MCF 10A (cell line): ENCODE measurements around the gene PRKAR1B. TPM values are rescaled to one million over a fixed set of nuclear protein-coding genes. Genes with fewer than 3 reads are reported as not detected.

Experiments
- BruUV-seq: library from RNA; stranded (reverse); fragments of 400-500 nt; replicated peaks from 2 replicates; lab custom pipeline; 2021; lab: Mats Ljungman, UMichigan
- CTCF ChIA-PET: fragments of 300-600 bp; sonication (Branson Sonifier 250); formaldehyde crosslinking; extraction: SDS; loops from one replicate; lab custom pipeline; 2021; ENCODE audit warnings: antibody characterized with exemption, inconsistent platforms; lab: Yijun Ruan, JAX
- POLR2A ChIA-PET: fragments of 300-600, 350-650 bp; sonication (Branson Sonifier 250); formaldehyde crosslinking; extraction: SDS; loops from one replicate; lab custom pipeline; 2020; ENCODE audit warnings: antibody characterized with exemption, inconsistent platforms; lab: Yijun Ruan, JAX
- DNase-seq: peaks from one replicate; pipeline ENCODE4 v3.0.0-alpha.2; 2018; ENCODE audit not compliant: unreplicated experiment
- H3K27ac Mint-ChIP-seq: one replicate; pipeline ENCODE4 v1.8.0; 2022; ENCODE audit warnings: mild to moderate bottlenecking, low read depth, mixed read lengths; ENCODE audit not compliant: unreplicated experiment
- H3K27me3 Mint-ChIP-seq: one replicate; pipeline ENCODE4 v1.8.0; 2022; ENCODE audit warnings: mixed read lengths; ENCODE audit not compliant: insufficient read depth, unreplicated experiment
- H3K36me3 Mint-ChIP-seq: one replicate; pipeline ENCODE4 v1.8.0; 2022; ENCODE audit warnings: mild to moderate bottlenecking, moderate library complexity, mixed read lengths; ENCODE audit not compliant: insufficient read depth, unreplicated experiment
- H3K4me1 Mint-ChIP-seq: one replicate; pipeline ENCODE4 v1.8.0; 2022; ENCODE audit warnings: mixed read lengths; ENCODE audit not compliant: insufficient read depth, unreplicated experiment
- H3K4me3 Mint-ChIP-seq: one replicate; pipeline ENCODE4 v1.8.0; 2022; ENCODE audit warnings: mild to moderate bottlenecking, moderate library complexity, mixed read lengths; ENCODE audit not compliant: unreplicated experiment
- H3K9me3 Mint-ChIP-seq: one replicate; pipeline ENCODE4 v1.8.0; 2022; ENCODE audit warnings: mixed read lengths; ENCODE audit not compliant: unreplicated experiment
- intact Hi-C: fragments of 100-400 bp; cut with micrococcal nuclease; formaldehyde crosslinking; loops from 2 replicates; pipeline ENCODE4 v1.14.1; 2022
- total RNA-seq: library from RNA; stranded (reverse); gene quantifications from 2 replicates; pipeline ENCODE4 v1.2.3, GENCODE V29; 2022
- TF ChIP-seq, protein P1 (sequence below): fragments of 200-600 bp; IDR thresholded peaks from one replicate; pipeline ENCODE4 v1.8.0; 2022; ENCODE audit warnings: antibody characterized with exemption, mild to moderate bottlenecking; ENCODE audit not compliant: unreplicated experiment

PRKAR1B gene
- total RNA-seq, 1 experiment from 2014 or later = 31.5 TPM

DNA sequence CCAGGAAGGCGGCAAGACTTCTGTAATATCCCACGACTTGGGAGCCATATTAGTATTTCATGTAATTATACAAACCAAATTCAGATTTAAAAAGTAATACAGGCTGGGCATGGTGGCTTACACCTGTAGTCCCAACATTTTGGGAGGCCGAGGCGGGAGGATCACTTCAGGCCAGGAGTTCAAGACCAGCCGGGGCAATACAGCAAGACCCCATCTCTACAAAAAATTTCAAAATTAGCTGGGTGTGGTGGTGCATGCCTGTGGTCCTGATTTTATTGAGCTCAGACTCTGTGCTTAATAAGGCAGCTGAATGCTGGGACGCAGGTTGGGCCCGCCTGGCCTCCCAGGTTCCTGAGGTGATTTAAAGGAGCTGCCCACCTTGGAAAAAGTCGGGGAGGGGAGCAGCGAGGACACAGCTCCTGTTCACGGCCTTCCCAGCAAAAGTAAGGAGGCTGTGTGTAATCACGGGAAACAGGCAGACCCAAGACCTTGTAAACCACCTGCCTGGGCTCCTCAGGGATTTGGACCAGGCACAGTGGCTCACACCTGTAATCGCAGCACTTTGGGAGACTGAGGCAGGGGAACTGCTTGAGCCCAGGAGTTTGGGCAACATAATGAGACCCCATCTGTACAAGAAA lies 93.6 kb downstream of the PRKAR1B start:
- no peaks in the 10 kb centered on the region for H3K4me1 Mint-ChIP-seq
- BruUV-seq = no TSS peak
- intact Hi-C loops = no loop called here
- no peaks in the 10 kb centered on the region for H3K27me3 Mint-ChIP-seq
- H3K36me3 Mint-ChIP-seq = peaks cover 5% of the 10 kb centered on the region
- TF ChIP-seq, protein P1, sequence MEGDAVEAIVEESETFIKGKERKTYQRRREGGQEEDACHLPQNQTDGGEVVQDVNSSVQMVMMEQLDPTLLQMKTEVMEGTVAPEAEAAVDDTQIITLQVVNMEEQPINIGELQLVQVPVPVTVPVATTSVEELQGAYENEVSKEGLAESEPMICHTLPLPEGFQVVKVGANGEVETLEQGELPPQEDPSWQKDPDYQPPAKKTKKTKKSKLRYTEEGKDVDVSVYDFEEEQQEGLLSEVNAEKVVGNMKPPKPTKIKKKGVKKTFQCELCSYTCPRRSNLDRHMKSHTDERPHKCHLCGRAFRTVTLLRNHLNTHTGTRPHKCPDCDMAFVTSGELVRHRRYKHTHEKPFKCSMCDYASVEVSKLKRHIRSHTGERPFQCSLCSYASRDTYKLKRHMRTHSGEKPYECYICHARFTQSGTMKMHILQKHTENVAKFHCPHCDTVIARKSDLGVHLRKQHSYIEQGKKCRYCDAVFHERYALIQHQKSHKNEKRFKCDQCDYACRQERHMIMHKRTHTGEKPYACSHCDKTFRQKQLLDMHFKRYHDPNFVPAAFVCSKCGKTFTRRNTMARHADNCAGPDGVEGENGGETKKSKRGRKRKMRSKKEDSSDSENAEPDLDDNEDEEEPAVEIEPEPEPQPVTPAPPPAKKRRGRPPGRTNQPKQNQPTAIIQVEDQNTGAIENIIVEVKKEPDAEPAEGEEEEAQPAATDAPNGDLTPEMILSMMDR = no peak
- ChIA-PET POLR2A (no interaction called here), CTCF (interaction anchor here (0.8 kb wide), 1 partner anchor 311 kb away, joined by 6 read pairs; no protein-coding TSS in a partner anchor)
- no peak overlapping the region for H3K4me3 Mint-ChIP-seq
- H3K9me3 Mint-ChIP-seq = no peaks in the 10 kb centered on the region
- DNase-seq = no peak
- H3K27ac Mint-ChIP-seq = no peak overlapping the region

DNA sequence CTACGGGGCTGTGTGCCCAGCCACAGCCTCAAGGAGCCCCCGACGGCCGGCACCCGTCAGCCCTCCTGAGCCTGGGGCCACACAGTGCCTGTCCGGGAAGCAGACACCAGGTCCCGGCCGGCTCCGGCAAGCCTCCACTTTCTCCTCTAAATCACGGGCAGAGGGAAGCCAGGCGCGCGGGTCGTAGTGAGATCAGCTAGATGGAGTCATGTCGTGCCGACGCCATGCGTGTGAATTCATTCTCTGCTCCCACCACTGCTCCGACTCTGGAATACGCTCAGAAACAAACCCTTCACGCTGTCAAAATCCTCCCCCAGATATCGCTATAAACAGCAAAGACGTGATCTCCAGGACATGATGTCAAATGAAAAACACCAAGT lies 94.3 kb downstream of the PRKAR1B start:
- H3K27ac Mint-ChIP-seq = no peak overlapping the region
- BruUV-seq = no TSS peak
- H3K9me3 Mint-ChIP-seq = no peaks in the 10 kb centered on the region
- intact Hi-C loops = no loop called here
- H3K27me3 Mint-ChIP-seq = no peaks in the 10 kb centered on the region
- peaks cover 5% of the 10 kb centered on the region for H3K36me3 Mint-ChIP-seq
- DNase-seq = no peak
- H3K4me3 Mint-ChIP-seq = no peak overlapping the region
- POLR2A ChIA-PET = no interaction called here
- TF ChIP-seq, protein P1 = no peak
- H3K4me1 Mint-ChIP-seq = no peaks in the 10 kb centered on the region
- CTCF ChIA-PET = no interaction called here

DNA sequence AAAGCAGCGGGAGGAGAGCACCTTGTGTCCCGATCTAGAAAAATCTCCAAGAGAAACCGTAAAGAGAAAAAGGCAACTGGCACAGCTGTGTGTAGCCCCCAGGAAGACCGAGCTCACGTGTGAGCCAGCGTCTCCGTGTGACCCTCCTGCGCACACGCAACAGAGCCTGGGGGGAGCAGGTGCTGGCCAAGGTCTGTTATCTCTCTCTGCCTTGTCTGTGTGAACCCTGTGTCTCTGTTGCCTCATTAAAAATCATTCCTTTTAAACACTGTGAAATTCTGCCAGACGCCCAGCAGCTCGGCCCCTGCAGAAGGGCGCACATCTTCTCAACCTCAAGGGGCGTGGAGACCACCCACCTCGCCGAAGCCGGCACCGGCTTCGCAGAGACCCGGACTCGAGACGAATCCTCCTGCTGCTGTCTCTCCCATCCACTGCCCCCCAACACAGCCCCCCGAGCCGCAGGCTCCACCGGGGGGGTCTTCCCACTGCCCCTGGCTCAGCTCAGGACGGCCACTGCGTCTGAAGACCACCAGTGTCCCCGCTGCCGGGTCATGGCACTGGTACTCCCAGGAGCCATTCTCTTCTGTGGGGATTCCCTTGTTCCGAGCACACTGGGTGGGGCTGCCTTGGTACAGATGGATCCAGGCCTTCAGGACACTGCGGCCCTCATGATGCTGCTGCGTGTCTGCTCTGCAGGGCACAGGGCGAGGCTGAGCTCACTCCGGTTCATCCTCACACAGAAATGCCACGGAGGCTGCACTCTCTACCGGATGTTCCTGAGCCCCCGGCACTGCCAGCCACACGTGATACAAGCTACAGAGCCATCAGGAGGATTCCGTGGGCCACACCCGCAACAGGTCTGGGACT lies 94.9 kb downstream of the PRKAR1B start:
- Mint-ChIP-seq H3K9me3 (no peaks in the 10 kb centered on the region), H3K36me3 (peaks cover 5% of the 10 kb centered on the region), H3K4me3 (no peak overlapping the region), H3K4me1 (no peaks in the 10 kb centered on the region), H3K27me3 (no peaks in the 10 kb centered on the region), H3K27ac (no peak overlapping the region)
- TF ChIP-seq, protein P1 = no peak
- DNase-seq = no peak
- intact Hi-C loops = no loop called here
- ChIA-PET POLR2A (no interaction called here), CTCF (no interaction called here)
- no TSS peak for BruUV-seq

DNA sequence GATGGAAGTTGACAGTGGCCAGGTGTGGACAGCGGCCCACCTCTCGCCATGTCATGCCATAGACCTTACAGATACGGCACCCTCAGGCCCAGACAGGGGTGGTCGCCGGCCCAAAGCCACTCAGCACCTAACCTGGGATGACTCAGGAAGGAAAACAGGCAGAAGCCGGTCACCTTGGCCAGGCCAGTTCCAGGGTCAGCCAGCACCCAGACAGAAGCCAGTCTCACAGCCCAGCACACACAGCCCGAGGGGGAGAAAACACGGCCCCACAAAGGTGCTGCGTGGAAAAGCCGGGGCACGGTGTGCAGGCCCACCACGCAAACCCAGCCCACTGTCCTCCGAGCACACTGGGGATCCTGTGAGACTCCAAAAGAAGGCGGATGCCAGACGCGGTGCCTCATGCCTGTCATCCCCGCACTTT lies 95.8 kb downstream of the PRKAR1B start:
- BruUV-seq = no TSS peak
- TF ChIP-seq, protein P1 = no peak
- Mint-ChIP-seq H3K4me3 (no peak overlapping the region), H3K9me3 (no peaks in the 10 kb centered on the region), H3K27ac (no peak overlapping the region), H3K27me3 (no peaks in the 10 kb centered on the region), H3K4me1 (no peaks in the 10 kb centered on the region), H3K36me3 (peaks cover 5% of the 10 kb centered on the region)
- intact Hi-C loops = no loop called here
- no peak for DNase-seq
- ChIA-PET CTCF (no interaction called here), POLR2A (no interaction called here)
